GM23338 (cell line): ENCODE results near the gene RPH3AL. TPM values are rescaled to one million over a fixed set of nuclear protein-coding genes. Genes with fewer than 3 reads are reported as not detected.

ENCODE experiments used
- ATAC-seq: fragments of 200-7000 bp; cut with Tn5 transposase; 3 replicates; pipeline ENCODE4 v1.9.1; 2020
- DNase-seq: peaks from one replicate; pipeline ENCODE4 v3.0.0-alpha.2; 2015; ENCODE audit warnings: low spot score
- H2AFZ ChIP-seq: fragments of 200-600 bp; sonication (generic); 2 replicates; pipeline ENCODE4 v1.8.0; 2016; ENCODE audit warnings: antibody characterized with exemption, mild to moderate bottlenecking, moderate library complexity
- H3F3A ChIP-seq: fragments of 200-600 bp; sonication (generic); replicated peaks from 2 replicates; pipeline ENCODE4 v1.8.0; 2017; ENCODE audit warnings: antibody characterized with exemption, mixed run types, low read depth
- H3K27ac ChIP-seq: fragments of 200-600 bp; sonication (generic); 2 replicates; pipeline ENCODE4 v1.6.1; 2016; ENCODE audit warnings: low read depth
- H3K27me3 ChIP-seq: fragments of 200-600 bp; sonication (generic); 2 replicates; pipeline ENCODE4 v1.8.0; 2016; ENCODE audit warnings: mild to moderate bottlenecking, mixed run types, moderate library complexity; ENCODE audit not compliant: insufficient read depth
- H3K36me3 ChIP-seq: fragments of 200-600 bp; sonication (generic); 2 replicates; pipeline ENCODE4 v1.8.0; 2016; ENCODE audit warnings: mild to moderate bottlenecking; ENCODE audit not compliant: insufficient read depth
- H3K4me1 ChIP-seq: fragments of 200-600 bp; sonication (generic); 2 replicates; pipeline ENCODE4 v1.8.0; 2016; ENCODE audit warnings: mild to moderate bottlenecking, moderate library complexity; ENCODE audit not compliant: insufficient read depth
- H3K4me2 ChIP-seq: fragments of 200-600 bp; sonication (generic); 2 replicates; pipeline ENCODE4 v1.7.1; 2017; ENCODE audit warnings: mixed run types
- H3K4me3 ChIP-seq: fragments of 200-600 bp; sonication (generic); 2 replicates; pipeline ENCODE4 v1.6.1; 2016; ENCODE audit warnings: mixed run types
- H3K79me2 ChIP-seq: fragments of 200-600 bp; sonication (generic); replicated peaks from 2 replicates; pipeline ENCODE4 v1.8.0; 2017; ENCODE audit warnings: mild to moderate bottlenecking; ENCODE audit not compliant: insufficient read depth
- H3K9me2 ChIP-seq: fragments of 200-600 bp; sonication (generic); 2 replicates; pipeline ENCODE4 v1.8.0; 2017; ENCODE audit not compliant: insufficient read depth
- H4K20me1 ChIP-seq: fragments of 200-600 bp; sonication (generic); replicated peaks from 2 replicates; pipeline ENCODE4 v1.8.0; 2017; ENCODE audit warnings: mild to moderate bottlenecking; ENCODE audit not compliant: insufficient read depth
- H3K27ac Mint-ChIP-seq: 2 replicates; pipeline ENCODE4 v1.8.0; 2020; ENCODE audit warnings: inconsistent platforms, mild to moderate bottlenecking, moderate library complexity, mixed read lengths
- H3K27me3 Mint-ChIP-seq: 3 replicates; pipeline ENCODE4 v1.8.0; 2022; ENCODE audit warnings: low read depth, mild to moderate bottlenecking, moderate library complexity, mixed read lengths, inconsistent platforms; ENCODE audit not compliant: insufficient read depth, poor library complexity
- H3K36me3 Mint-ChIP-seq: 3 replicates; pipeline ENCODE4 v1.8.0; 2021; ENCODE audit warnings: low read depth, mild to moderate bottlenecking, inconsistent platforms, moderate library complexity, mixed read lengths
- H3K4me1 Mint-ChIP-seq: 3 replicates; pipeline ENCODE4 v1.8.0; 2020; ENCODE audit warnings: mild to moderate bottlenecking, inconsistent platforms, mixed read lengths
- H3K4me3 Mint-ChIP-seq: 3 replicates; pipeline ENCODE4 v1.8.0; 2021; ENCODE audit warnings: moderate library complexity, mild to moderate bottlenecking, inconsistent platforms, mixed read lengths
- H3K9me3 Mint-ChIP-seq: 3 replicates; pipeline ENCODE4 v1.8.0; 2020; ENCODE audit warnings: moderate library complexity, mild to moderate bottlenecking, inconsistent platforms, mixed read lengths
- CREB1 ChIP-seq: fragments of 250-450 bp; sonication (Bioruptor Pico); IDR thresholded peaks from 2 replicates; pipeline ENCODE4 v1.5.0; 2020; ENCODE audit warnings: low read depth, mild to moderate bottlenecking, moderate library complexity
- CTCF ChIP-seq, 2 experiments: fragments of 200-600 bp in 1 of 2; sonication (generic) in 1 of 2; conservative IDR thresholded peaks; 2 replicates each; pipeline versions ENCODE4 v1.5.1 to v1.6.1; 2016 to 2017; ENCODE audit warnings: antibody characterized with exemption in 2 of 2, low read depth in 2 of 2, mild to moderate bottlenecking in 2 of 2, moderate library complexity in 1 of 2
- ETS1 ChIP-seq: IDR thresholded peaks from 2 replicates; pipeline ENCODE4 v1.6.1; 2016; ENCODE audit warnings: antibody characterized with exemption
- EZH2 ChIP-seq: fragments of 200-600 bp; sonication (generic); IDR thresholded peaks from one replicate; pipeline ENCODE4 v1.8.0; 2017; ENCODE audit warnings: antibody characterized with exemption, mild to moderate bottlenecking, low read depth; ENCODE audit not compliant: unreplicated experiment
- JUNB ChIP-seq: IDR thresholded peaks from one replicate; pipeline ENCODE4 v1.6.1; 2016; ENCODE audit warnings: antibody characterized with exemption; ENCODE audit not compliant: unreplicated experiment
- NANOG ChIP-seq: IDR thresholded peaks from 2 replicates; pipeline ENCODE4 v1.6.1; 2016; ENCODE audit warnings: antibody characterized with exemption, borderline replicate concordance
- POLR2AphosphoS5 ChIP-seq: IDR thresholded peaks from 2 replicates; pipeline ENCODE4 v1.6.1; 2016; ENCODE audit warnings: antibody characterized with exemption, low read depth
- REST ChIP-seq: IDR thresholded peaks from one replicate; pipeline ENCODE4 v1.6.1; 2018; ENCODE audit warnings: antibody characterized with exemption; ENCODE audit not compliant: unreplicated experiment
- ZNF114 ChIP-seq: fragments of 250-450 bp; sonication (Bioruptor Pico); IDR thresholded peaks from 2 replicates; pipeline ENCODE4 v1.5.0; 2020; ENCODE audit warnings: mild to moderate bottlenecking, moderate library complexity
- ZNF331 ChIP-seq: fragments of 250-450 bp; sonication (Bioruptor Pico); IDR thresholded peaks from 2 replicates; pipeline ENCODE4 v1.5.0; 2020; ENCODE audit warnings: low read depth, mild to moderate bottlenecking, moderate library complexity
- ZNF462 ChIP-seq: fragments of 250-450 bp; sonication (Bioruptor Pico); IDR thresholded peaks from 2 replicates; pipeline ENCODE4 v1.5.0; 2020; ENCODE audit warnings: mild to moderate bottlenecking, moderate library complexity
- polyA plus RNA-seq: library from polyadenylated mRNA; unstranded; fragments of >200 nt; fragmentation: Nextera tagmentation; extraction: Ambion mirVana; gene quantifications from 2 replicates; pipeline ENCODE4 v1.2.1, GENCODE V29; 2016
- total RNA-seq: library from RNA; depleted of rRNA; stranded (reverse); fragments of >200 nt; shearing (Covaris generic); gene quantifications from 2 replicates; pipeline ENCODE4 v1.2.3, GENCODE V29; 2014

Gene RPH3AL
- total and polyA plus RNA-seq, 2 experiments from 2014 or later, result 2.7 to 6.3 TPM

GRCh38 chr17:400257-400656 is 47.6 kb upstream of the RPH3AL start (continued):
- TF ChIP-seq ZNF462 (CRISPR knock-in tag), result no peak

GRCh38 chr17:396788-397187 is 44.2 kb upstream of the RPH3AL start:
- Histone ChIP-seq H2AFZ (no peak overlapping the region), H3K27me3 (no peaks in the 10 kb centered on the region), H3K79me2 (no peaks in the 10 kb centered on the region), H3K27ac (no peak overlapping the region), H3K36me3 (no peaks in the 10 kb centered on the region), H3K4me1 (no peaks in the 10 kb centered on the region), H3K4me2 (no peak overlapping the region), H3K4me3 (no peak overlapping the region), H4K20me1 (no peaks in the 10 kb centered on the region), H3K9me2 (no peaks in the 10 kb centered on the region), H3F3A (no peaks in the 10 kb centered on the region; the same call in 1 of the 2 replicates)
- H3K27me3 Mint-ChIP-seq, result peaks cover 2% of the 10 kb centered on the region
- H3K9me3 Mint-ChIP-seq, result peaks cover 3% of the 10 kb centered on the region; the same call in 1 of the 3 replicates
- H3K4me1 Mint-ChIP-seq, result no peaks in the 10 kb centered on the region
- no peak for DNase-seq
- no peak overlapping the region for H3K27ac Mint-ChIP-seq
- H3K4me3 Mint-ChIP-seq, result no peak overlapping the region
- H3K36me3 Mint-ChIP-seq, result no peaks in the 10 kb centered on the region
- ATAC-seq, result no peak
- no peak for TF ChIP-seq NANOG
- no peak for TF ChIP-seq JUNB
- no peak for TF ChIP-seq ZNF331 (CRISPR knock-in tag)
- TF ChIP-seq POLR2AphosphoS5, result no peak
- TF ChIP-seq ZNF114 (CRISPR knock-in tag), result no peak
- no peak for TF ChIP-seq REST
- TF ChIP-seq CTCF (conservative IDR thresholded peaks at IDR 0.05; ENCODE audit: low read depth in 2 of 2), result no peak
- TF ChIP-seq ETS1, result no peak
- no peak for TF ChIP-seq EZH2
- no peak for TF ChIP-seq CREB1 (CRISPR knock-in tag)
